Measurements from ENCODE around the gene CD36. TPM values are rescaled to one million over a fixed set of nuclear protein-coding genes. Genes with fewer than 3 reads are reported as not detected.

Gene CD36
- total RNA-seq, 1 donor: 22.8 TPM

DNA sequence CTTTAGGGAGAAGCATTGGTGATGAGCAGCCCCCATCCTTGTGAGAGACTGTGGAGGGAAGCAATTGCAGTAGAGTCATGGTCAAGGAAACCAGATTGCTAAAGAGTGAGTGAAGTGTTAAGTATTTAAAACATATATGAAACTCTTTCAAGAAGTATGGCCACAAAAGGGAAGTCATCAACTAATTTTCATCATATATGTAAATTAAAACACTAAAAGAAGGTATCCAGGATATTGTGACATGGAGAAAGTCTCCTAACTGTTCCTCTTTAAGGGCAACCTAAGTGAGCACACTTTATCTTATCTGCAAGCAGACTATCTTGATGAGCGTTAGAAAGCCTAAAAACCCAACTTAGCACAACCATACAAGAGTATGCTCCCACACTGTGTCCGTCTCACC, 69.7 kb downstream of the CD36 start:
- no peak overlapping the region for H2AFZ ChIP-seq (ENCODE audit: low read length)
- no peaks in the 10 kb centered on the region for H4K20me1 ChIP-seq (ENCODE audit: insufficient read depth, low read length)
- H3K36me3 ChIP-seq (ENCODE audit: insufficient read depth, low read length): no peaks in the 10 kb centered on the region
- H3K9me3 ChIP-seq (ENCODE audit: low read depth, low read length): no peaks in the 10 kb centered on the region
- H3K27me3 ChIP-seq (ENCODE audit: insufficient read depth, low read length): no peaks in the 10 kb centered on the region
- H3K27ac ChIP-seq (ENCODE audit: low read depth, low read length): no peak overlapping the region
- H3K4me3 ChIP-seq (ENCODE audit: insufficient read depth, low read length): no peak overlapping the region
- H3K4me1 ChIP-seq (ENCODE audit: insufficient read depth, low read length): peaks cover 11% of the 10 kb centered on the region
- no peak overlapping the region for H3K4me2 ChIP-seq (ENCODE audit: insufficient read depth, low read length)
- no peak for DNase-seq (ENCODE audit: insufficient read length, low spot score, missing footprints)
- no peaks in the 10 kb centered on the region for H3K79me2 ChIP-seq (ENCODE audit: insufficient read depth, low read length)
- TF ChIP-seq, protein P1, sequence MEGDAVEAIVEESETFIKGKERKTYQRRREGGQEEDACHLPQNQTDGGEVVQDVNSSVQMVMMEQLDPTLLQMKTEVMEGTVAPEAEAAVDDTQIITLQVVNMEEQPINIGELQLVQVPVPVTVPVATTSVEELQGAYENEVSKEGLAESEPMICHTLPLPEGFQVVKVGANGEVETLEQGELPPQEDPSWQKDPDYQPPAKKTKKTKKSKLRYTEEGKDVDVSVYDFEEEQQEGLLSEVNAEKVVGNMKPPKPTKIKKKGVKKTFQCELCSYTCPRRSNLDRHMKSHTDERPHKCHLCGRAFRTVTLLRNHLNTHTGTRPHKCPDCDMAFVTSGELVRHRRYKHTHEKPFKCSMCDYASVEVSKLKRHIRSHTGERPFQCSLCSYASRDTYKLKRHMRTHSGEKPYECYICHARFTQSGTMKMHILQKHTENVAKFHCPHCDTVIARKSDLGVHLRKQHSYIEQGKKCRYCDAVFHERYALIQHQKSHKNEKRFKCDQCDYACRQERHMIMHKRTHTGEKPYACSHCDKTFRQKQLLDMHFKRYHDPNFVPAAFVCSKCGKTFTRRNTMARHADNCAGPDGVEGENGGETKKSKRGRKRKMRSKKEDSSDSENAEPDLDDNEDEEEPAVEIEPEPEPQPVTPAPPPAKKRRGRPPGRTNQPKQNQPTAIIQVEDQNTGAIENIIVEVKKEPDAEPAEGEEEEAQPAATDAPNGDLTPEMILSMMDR (IDR thresholded peaks at IDR 0.05; ENCODE audit: extremely low read depth, low read depth, low read length): no peak

DNA sequence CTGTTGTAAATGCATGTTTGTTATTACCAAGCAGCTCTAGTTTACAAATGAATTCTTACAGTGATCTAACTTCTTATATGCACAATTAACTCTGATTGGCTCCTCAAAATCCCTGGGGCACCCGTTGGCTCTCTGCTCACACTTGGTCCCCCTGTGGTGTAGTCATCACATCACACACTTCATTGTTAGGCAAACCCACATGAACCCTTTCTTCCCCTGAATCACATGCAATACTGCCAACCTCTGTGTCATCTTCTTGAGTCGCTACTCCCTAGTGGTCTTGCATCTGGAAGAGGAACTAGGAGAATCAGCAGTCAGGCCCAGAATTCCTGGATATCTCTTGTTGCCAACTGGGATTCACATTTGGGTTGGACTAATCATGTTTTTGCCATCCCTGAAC, 73.1 kb downstream of the CD36 start:
- Histone ChIP-seq H3K4me2 (ENCODE audit: insufficient read depth, low read length) (no peak overlapping the region), H3K27me3 (ENCODE audit: insufficient read depth, low read length) (no peaks in the 10 kb centered on the region), H3K36me3 (ENCODE audit: insufficient read depth, low read length) (no peaks in the 10 kb centered on the region), H3K9me3 (ENCODE audit: low read depth, low read length) (no peaks in the 10 kb centered on the region), H3K79me2 (ENCODE audit: insufficient read depth, low read length) (no peaks in the 10 kb centered on the region), H3K4me3 (ENCODE audit: insufficient read depth, low read length) (no peak overlapping the region), H4K20me1 (ENCODE audit: insufficient read depth, low read length) (no peaks in the 10 kb centered on the region), H3K4me1 (ENCODE audit: insufficient read depth, low read length) (peaks cover 11% of the 10 kb centered on the region), H3K27ac (ENCODE audit: low read depth, low read length) (no peak overlapping the region), H2AFZ (ENCODE audit: low read length) (no peak overlapping the region)
- TF ChIP-seq, protein P1 (IDR thresholded peaks at IDR 0.05; ENCODE audit: extremely low read depth, low read depth, low read length): no peak
- peak; percentile 64 for DNase-seq (ENCODE audit: insufficient read length, low spot score, missing footprints)

DNA sequence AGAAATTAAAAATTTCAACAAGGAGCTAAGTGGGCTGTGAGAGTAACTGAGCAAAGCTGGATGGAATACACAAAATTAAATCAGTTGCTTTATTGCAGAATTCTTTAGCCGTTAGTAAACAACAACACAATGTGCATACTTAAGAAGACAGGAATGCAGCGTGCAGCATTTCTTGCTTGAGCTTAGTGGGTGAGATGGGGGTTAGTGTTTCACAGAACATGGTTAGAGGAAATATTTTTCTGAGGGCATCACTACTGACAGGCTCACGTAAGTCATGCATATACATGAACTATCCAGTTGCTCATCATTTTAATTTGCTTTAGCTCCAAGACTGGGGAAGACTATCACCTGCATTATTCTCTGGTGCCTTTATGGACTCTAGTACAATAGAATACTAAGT, 80.8 kb downstream of the CD36 start:
- Histone ChIP-seq H3K27ac (ENCODE audit: low read depth, low read length) (peak overlapping the region; percentile 27), H3K36me3 (ENCODE audit: insufficient read depth, low read length) (no peaks in the 10 kb centered on the region), H3K9me3 (ENCODE audit: low read depth, low read length) (no peaks in the 10 kb centered on the region), H3K79me2 (ENCODE audit: insufficient read depth, low read length) (no peaks in the 10 kb centered on the region), H3K4me3 (ENCODE audit: insufficient read depth, low read length) (no peak overlapping the region), H3K27me3 (ENCODE audit: insufficient read depth, low read length) (no peaks in the 10 kb centered on the region), H4K20me1 (ENCODE audit: insufficient read depth, low read length) (no peaks in the 10 kb centered on the region), H2AFZ (ENCODE audit: low read length) (no peak overlapping the region), H3K4me2 (ENCODE audit: insufficient read depth, low read length) (no peak overlapping the region), H3K4me1 (ENCODE audit: insufficient read depth, low read length) (peaks cover 43% of the 10 kb centered on the region)
- TF ChIP-seq, protein P1 (IDR thresholded peaks at IDR 0.05; ENCODE audit: extremely low read depth, low read depth, low read length): no peak
- no peak for DNase-seq (ENCODE audit: insufficient read length, low spot score, missing footprints)

DNA sequence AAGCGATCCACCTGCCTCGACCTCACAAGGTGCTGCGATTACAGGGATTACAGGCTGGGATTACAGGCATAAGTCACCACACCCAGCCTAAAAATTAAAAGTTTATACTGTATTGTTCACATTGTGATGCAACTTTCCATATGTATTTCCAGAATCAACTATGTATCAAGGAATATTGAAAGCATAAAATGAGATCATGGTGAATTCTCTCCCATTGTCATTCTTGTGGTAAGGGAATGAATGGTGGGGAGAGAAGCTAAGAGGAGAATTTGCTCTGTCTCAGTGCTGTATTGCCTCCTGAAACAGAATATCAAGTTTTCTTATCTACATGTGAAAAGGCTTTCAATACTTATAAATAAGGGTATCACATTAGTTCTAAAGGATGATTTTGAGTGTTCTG, 81.7 kb downstream of the CD36 start:
- Histone ChIP-seq H3K27me3 (ENCODE audit: insufficient read depth, low read length) (no peaks in the 10 kb centered on the region), H3K4me1 (ENCODE audit: insufficient read depth, low read length) (peaks cover 51% of the 10 kb centered on the region), H3K36me3 (ENCODE audit: insufficient read depth, low read length) (no peaks in the 10 kb centered on the region), H3K27ac (ENCODE audit: low read depth, low read length) (peak overlapping the region; percentile 27), H3K79me2 (ENCODE audit: insufficient read depth, low read length) (no peaks in the 10 kb centered on the region), H2AFZ (ENCODE audit: low read length) (no peak overlapping the region), H3K4me3 (ENCODE audit: insufficient read depth, low read length) (no peak overlapping the region), H3K9me3 (ENCODE audit: low read depth, low read length) (no peaks in the 10 kb centered on the region), H3K4me2 (ENCODE audit: insufficient read depth, low read length) (no peak overlapping the region), H4K20me1 (ENCODE audit: insufficient read depth, low read length) (no peaks in the 10 kb centered on the region)
- TF ChIP-seq, protein P1 (IDR thresholded peaks at IDR 0.05; ENCODE audit: extremely low read depth, low read depth, low read length): no peak
- no peak for DNase-seq (ENCODE audit: insufficient read length, low spot score, missing footprints)

Data from osteoblast (primary cell).